ENCODE measurements around the gene PDZD8. TPM values are rescaled to one million over a fixed set of nuclear protein-coding genes. Genes with fewer than 3 reads are reported as not detected.

PDZD8 gene
- total RNA-seq, 1 donor from 2014 or later = 31.7 TPM

DNA sequence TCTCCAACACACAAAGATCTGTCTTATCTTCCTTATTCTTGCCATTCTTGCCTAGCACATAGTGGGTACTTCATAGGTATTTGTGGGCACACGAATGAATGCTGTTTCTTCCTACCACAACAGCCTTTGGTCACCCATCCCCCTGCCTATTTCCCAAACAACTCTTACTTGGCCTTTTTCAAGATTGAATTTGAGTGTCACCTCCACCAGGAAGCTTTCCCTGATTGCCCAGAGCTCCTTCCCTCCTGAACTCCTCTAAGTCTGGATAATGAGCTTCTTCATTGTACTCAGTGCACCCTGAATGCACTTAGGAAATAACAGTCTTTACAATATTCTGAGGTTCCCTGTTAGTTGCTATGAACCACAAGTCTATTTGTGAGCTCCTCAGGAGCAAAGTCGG lies 11.6 kb upstream of the PDZD8 start:
- H3K27ac Mint-ChIP-seq = no peak overlapping the region
- H3K9me3 Mint-ChIP-seq = no peaks in the 10 kb centered on the region
- H3K27me3 Mint-ChIP-seq = peaks cover 58% of the 10 kb centered on the region
- TF ChIP-seq CTCF (conservative IDR thresholded peaks at IDR 0.05) = no peak
- no peaks in the 10 kb centered on the region for H3K36me3 Mint-ChIP-seq
- no peaks in the 10 kb centered on the region for H3K4me1 Mint-ChIP-seq (ENCODE audit: unreplicated experiment)
- DNase-seq (ENCODE audit: extremely low spot score, unreplicated experiment) = no peak
- no peak overlapping the region for H3K4me3 Mint-ChIP-seq

DNA sequence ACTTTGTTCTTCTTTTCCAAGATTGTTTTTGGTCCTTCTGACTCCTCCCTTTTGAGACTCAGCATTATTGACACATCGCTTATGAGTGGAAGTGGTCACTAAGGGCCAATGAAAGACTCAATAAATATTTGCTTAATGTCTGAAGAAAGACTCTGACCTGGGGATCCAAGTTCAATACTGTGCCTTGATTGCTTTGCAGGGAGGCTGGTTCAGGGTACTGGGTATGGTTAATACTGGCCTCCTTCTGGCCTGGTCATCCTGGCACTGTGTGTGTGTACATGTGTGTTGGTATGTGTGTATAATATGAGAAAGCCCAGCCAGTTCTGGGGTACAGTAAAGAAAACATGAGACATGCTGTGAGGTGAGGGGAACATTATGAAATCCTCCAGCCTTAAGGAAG lies 7.6 kb upstream of the PDZD8 start:
- H3K4me3 Mint-ChIP-seq = no peak overlapping the region
- H3K27me3 Mint-ChIP-seq = peaks cover 77% of the 10 kb centered on the region
- H3K4me1 Mint-ChIP-seq (ENCODE audit: unreplicated experiment) = no peaks in the 10 kb centered on the region
- H3K36me3 Mint-ChIP-seq = no peaks in the 10 kb centered on the region
- DNase-seq (ENCODE audit: extremely low spot score, unreplicated experiment) = no peak
- H3K9me3 Mint-ChIP-seq = no peaks in the 10 kb centered on the region
- no peak for TF ChIP-seq CTCF (conservative IDR thresholded peaks at IDR 0.05)
- no peak overlapping the region for H3K27ac Mint-ChIP-seq

- H3K27ac Mint-ChIP-seq = peak overlapping the region; percentile 91
- no peak for TF ChIP-seq CTCF (conservative IDR thresholded peaks at IDR 0.05)
- peak overlapping the region; percentile 94 for H3K4me3 Mint-ChIP-seq
- DNase-seq (ENCODE audit: extremely low spot score, unreplicated experiment) = peak; percentile 72
- H3K27me3 Mint-ChIP-seq = peaks cover 23% of the 10 kb centered on the region
- H3K4me1 Mint-ChIP-seq (ENCODE audit: unreplicated experiment) = peaks cover 26% of the 10 kb centered on the region
- peaks cover 3% of the 10 kb centered on the region for H3K36me3 Mint-ChIP-seq
- H3K9me3 Mint-ChIP-seq = no peaks in the 10 kb centered on the region
These were observed 507 bp downstream of the PDZD8 start for GRCh38 chr10:117374506-117375359.

DNA sequence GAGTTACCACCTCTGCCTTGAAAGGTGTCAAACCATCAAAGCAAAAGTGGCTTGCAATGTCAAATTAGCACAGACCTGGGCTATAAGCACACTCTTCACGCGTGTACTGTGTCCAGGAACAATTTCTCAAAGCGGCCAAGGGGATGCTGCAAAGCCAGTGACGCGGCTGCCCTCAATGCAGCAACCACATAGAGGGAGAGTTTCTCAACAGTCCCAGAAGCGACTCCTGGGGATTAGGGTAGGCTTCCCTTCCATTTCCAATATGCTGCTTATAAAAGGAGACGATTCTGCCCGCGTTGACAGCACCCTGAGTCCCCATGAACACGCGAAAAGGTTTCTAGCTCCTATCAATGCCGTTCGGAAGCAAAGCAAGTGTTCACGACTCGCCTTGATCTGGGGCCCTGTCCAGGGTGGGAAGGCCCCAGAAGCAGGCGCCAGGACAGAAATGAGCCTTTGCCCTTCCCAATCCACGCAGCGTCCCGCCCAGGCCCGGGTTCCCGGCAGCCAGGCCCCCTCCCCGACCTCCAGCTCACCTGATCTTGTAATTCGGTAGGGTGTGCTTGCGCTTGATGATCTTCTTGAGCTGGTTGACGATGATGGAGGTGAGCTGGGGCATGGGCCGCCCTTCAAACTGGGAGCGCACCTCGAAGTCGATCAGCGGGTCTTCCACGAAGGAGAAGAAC lies 1.3 kb downstream of the PDZD8 start:
- peaks cover 31% of the 10 kb centered on the region for H3K4me1 Mint-ChIP-seq (ENCODE audit: unreplicated experiment)
- H3K27me3 Mint-ChIP-seq = peaks cover 15% of the 10 kb centered on the region
- peaks cover 8% of the 10 kb centered on the region for H3K36me3 Mint-ChIP-seq
- no peaks in the 10 kb centered on the region for H3K9me3 Mint-ChIP-seq
- no peak for TF ChIP-seq CTCF (conservative IDR thresholded peaks at IDR 0.05)
- DNase-seq (ENCODE audit: extremely low spot score, unreplicated experiment) = no peak
- H3K27ac Mint-ChIP-seq = peak overlapping the region; percentile 91
- H3K4me3 Mint-ChIP-seq = peak overlapping the region; percentile 94

- peak overlapping the region; percentile 57 for H3K4me3 Mint-ChIP-seq
- H3K27ac Mint-ChIP-seq = no peak overlapping the region
- peaks cover 8% of the 10 kb centered on the region for H3K36me3 Mint-ChIP-seq
- H3K9me3 Mint-ChIP-seq = no peaks in the 10 kb centered on the region
- DNase-seq (ENCODE audit: extremely low spot score, unreplicated experiment) = no peak
- H3K4me1 Mint-ChIP-seq (ENCODE audit: unreplicated experiment) = peaks cover 49% of the 10 kb centered on the region
- H3K27me3 Mint-ChIP-seq = no peaks in the 10 kb centered on the region
- TF ChIP-seq CTCF (conservative IDR thresholded peaks at IDR 0.05) = no peak
These were observed 5.0 kb downstream of the PDZD8 start for GRCh38 chr10:117370205-117370604.
